ENCODE data around the gene ZNF436. TPM values are rescaled to one million over a fixed set of nuclear protein-coding genes. Genes with fewer than 3 reads are reported as not detected.

The ZNF436 gene
- total RNA-seq, 1 donor = 6.5 TPM

- DNase-seq (ENCODE audit: low read depth in 2 of 3, low spot score in 2 of 3) = peak; percentile 86 to 99 (median 99)
These were observed 1.7 kb downstream of the ZNF436 start for GRCh38 chr1:23367791-23368561.

- no peak for DNase-seq (ENCODE audit: low read depth in 2 of 3, low spot score in 2 of 3)
These were observed 2.2 kb downstream of the ZNF436 start for GRCh38 chr1:23367451-23367790.

GRCh38 chr1:23366598-23366997, 3.0 kb downstream of the ZNF436 start:
- DNase-seq (ENCODE audit: low read depth in 2 of 3, low spot score in 2 of 3) = no peak

- DNase-seq (ENCODE audit: low read depth in 2 of 3, low spot score in 2 of 3) = no peak
These were observed 3.5 kb downstream of the ZNF436 start for GRCh38 chr1:23366146-23366545.

GRCh38 chr1:23362218-23362713, 7.4 kb downstream of the ZNF436 start:
- peak in 1 of 3 donors; percentile 32 for DNase-seq (ENCODE audit: low read depth in 2 of 3, low spot score in 2 of 3)

- no peak for DNase-seq (ENCODE audit: low read depth in 2 of 3, low spot score in 2 of 3)
These were observed 11.2 kb downstream of the ZNF436 start for GRCh38 chr1:23358310-23358875.

GRCh38 chr1:23357138-23357908, 12.3 kb downstream of the ZNF436 start:
- no peak for DNase-seq (ENCODE audit: low read depth in 2 of 3, low spot score in 2 of 3)

GRCh38 chr1:23356471-23357137, 13.0 kb downstream of the ZNF436 start:
- no peak for DNase-seq (ENCODE audit: low read depth in 2 of 3, low spot score in 2 of 3)

- DNase-seq (ENCODE audit: low read depth in 2 of 3, low spot score in 2 of 3) = peak in 2 of 3 donors; percentile 22 to 56
These were observed 15.4 kb downstream of the ZNF436 start for GRCh38 chr1:23354245-23354644.

GRCh38 chr1:23352096-23352695, 17.4 kb downstream of the ZNF436 start:
- DNase-seq (ENCODE audit: low read depth in 2 of 3, low spot score in 2 of 3) = no peak

GRCh38 chr1:23345920-23346319, 23.7 kb downstream of the ZNF436 start:
- no peak for DNase-seq (ENCODE audit: low read depth in 2 of 3, low spot score in 2 of 3)

- no peak for DNase-seq (ENCODE audit: low read depth in 2 of 3, low spot score in 2 of 3)
These were observed 24.6 kb downstream of the ZNF436 start for GRCh38 chr1:23344987-23345472.

GRCh38 chr1:23344111-23344986, 25.3 kb downstream of the ZNF436 start, which contains the start of gene HNRNPR:
Gene HNRNPR, minus strand, starts transcription at chr1:23344284. Its CDS starts 3,276 bp downstream, at chr1:23341008.
- DNase-seq (ENCODE audit: low read depth in 2 of 3, low spot score in 2 of 3) = peak; percentile 92 to 100 (median 100)

GRCh38 chr1:23343221-23344110, 26.2 kb downstream of the ZNF436 start:
- DNase-seq (ENCODE audit: low read depth in 2 of 3, low spot score in 2 of 3) = peak in 1 of 3 donors; percentile 39

GRCh38 chr1:23341931-23342692, 27.5 kb downstream of the ZNF436 start:
- DNase-seq (ENCODE audit: low read depth in 2 of 3, low spot score in 2 of 3) = no peak

GRCh38 chr1:23339632-23340031, 30.0 kb downstream of the ZNF436 start:
- no peak for DNase-seq (ENCODE audit: low read depth in 2 of 3, low spot score in 2 of 3)

- DNase-seq (ENCODE audit: low read depth in 2 of 3, low spot score in 2 of 3) = no peak
These were observed 31.8 kb downstream of the ZNF436 start for GRCh38 chr1:23337869-23338268.

- DNase-seq (ENCODE audit: low read depth in 2 of 3, low spot score in 2 of 3) = no peak
These were observed 37.9 kb downstream of the ZNF436 start for GRCh38 chr1:23331713-23332112.
